Islet of Langerhans (tissue), 1 donor: ENCODE measurements around the gene SLC39A9.
A peak's percentile ranks its signal among the peaks of the same experiment; 100 is the strongest.
"Not testable (repeated sequence)": the region's sequence is repeated elsewhere in the genome, so short reads cannot be mapped to it uniquely, and the experiment has no call there.

Experiments used
- FAIRE-seq: peaks from one replicate; lab custom pipeline; 2011; peaks lifted over from hg19 to GRCh38; lab: Jason Lieb, UNC

The SLC39A9 gene

DNA sequence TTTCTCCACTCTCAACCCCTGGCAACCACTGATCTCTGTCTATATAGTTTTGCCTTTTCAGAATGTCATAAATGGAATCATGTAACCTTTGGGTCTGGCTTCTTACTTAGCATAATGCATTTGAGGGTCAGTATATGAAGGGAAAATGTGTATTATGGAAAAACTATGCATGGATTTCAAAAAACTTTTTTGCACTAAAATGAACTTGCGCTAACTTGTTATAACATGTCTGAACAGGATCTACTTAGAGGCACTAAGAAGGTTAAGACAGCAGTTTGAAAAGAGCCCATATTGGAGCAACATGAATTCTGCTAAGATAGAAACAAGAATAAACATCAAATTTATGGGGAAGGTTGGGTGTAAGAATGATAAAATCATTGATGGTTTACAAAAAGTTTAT is 29.1 kb downstream of the SLC39A9 start:
- FAIRE-seq: no peak

DNA sequence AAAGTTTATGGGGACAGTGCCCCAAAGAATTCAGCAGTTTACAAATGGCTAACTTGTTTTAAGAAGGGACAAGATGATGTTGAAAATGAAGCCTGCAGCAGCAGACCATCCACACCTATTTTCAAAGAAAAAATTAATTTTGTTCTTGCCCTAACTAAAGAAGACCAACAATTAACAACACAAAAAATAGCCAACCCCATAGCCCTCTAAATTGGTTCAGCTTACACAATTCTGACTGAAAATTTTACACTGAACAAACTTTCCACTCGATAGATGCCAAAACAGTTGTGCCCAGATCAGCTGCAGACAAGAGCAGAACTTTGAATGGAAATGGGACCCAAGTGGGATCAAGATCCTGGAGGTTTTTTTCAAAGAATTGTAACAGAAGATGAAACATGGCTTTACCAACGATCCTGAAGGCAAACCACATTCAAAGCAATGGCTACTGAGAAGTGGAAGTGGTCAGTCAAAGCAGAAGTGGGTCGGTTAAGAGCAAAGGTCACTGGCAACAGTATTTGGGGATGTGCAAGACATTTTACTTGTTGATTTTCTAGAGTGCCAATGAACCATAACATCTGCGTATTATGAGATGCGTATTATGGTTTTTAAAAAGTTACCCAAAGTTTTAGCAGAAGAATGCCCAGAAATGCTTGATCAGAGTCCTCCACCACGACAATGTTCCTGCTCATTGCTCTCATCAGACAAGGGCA is 30.0 kb downstream of the SLC39A9 start:
- FAIRE-seq: no peak

DNA sequence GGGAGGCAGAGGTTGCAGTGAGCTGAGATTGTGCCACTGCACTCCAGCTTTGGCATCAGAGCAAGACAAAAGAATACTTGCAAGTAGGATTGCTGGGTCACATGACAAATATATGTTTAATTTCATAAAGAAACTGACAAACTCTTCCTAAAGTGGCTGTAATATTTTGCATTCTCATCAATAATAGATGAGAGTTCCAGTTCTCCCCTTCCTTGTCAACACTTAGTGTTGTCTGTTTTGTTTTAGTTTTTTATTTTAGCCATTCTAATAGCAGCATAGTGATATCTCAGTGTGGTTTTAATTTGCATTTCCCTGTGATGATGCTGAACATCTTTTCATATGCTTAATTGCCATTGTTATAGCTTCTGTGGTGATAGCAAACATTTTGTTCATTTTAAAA is 31.2 kb downstream of the SLC39A9 start:
- no peak for FAIRE-seq

DNA sequence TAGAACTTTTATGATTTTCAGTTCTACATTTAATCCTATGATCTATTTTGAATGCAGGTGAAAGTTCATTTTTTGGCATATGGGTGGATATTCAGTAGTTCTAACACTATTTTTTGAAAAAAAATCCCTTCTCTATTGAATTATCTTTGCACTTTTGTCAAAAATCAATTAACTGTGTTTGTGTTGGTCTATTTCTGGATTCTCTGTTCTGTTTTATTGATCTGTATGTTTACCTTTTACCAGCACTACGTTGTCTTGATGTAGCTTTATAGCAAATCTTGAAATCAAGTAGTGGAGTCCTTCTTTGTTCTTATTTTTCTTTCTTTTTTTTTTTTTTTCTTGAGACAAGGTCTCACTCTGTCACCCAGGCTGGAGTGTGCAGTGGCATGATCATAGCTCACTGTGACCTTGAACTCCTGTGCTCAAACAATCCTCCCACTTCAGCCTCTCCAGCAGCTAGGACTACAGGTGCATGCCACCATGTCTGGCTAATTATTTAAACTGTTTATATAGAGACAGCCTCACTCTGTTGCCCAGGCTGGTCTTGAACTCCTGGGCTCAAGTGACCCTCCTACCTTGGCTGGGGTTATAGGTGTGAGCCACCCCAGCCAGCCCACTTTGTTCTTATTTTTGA is 31.9 kb downstream of the SLC39A9 start:
- no peak for FAIRE-seq

DNA sequence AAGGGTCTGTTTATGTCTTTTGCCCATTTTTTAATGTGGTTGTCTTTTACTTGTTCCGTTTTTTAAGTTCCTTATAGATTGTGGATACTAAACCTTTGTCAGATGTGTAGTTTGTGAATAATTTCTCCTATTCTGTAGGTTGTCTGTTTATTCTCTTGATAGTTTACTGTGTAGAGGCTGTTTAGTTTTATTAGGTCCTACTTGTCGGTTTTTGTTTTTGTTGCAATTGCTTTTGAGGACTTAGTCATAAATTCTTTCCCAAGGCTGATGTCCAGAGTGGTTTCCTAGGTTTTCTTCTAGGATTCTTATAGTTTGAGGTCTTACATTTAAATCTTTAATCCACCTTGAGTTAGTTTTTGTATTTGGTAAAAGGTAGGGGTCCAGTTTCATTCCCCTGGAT is 33.9 kb downstream of the SLC39A9 start:
- FAIRE-seq: no peak

DNA sequence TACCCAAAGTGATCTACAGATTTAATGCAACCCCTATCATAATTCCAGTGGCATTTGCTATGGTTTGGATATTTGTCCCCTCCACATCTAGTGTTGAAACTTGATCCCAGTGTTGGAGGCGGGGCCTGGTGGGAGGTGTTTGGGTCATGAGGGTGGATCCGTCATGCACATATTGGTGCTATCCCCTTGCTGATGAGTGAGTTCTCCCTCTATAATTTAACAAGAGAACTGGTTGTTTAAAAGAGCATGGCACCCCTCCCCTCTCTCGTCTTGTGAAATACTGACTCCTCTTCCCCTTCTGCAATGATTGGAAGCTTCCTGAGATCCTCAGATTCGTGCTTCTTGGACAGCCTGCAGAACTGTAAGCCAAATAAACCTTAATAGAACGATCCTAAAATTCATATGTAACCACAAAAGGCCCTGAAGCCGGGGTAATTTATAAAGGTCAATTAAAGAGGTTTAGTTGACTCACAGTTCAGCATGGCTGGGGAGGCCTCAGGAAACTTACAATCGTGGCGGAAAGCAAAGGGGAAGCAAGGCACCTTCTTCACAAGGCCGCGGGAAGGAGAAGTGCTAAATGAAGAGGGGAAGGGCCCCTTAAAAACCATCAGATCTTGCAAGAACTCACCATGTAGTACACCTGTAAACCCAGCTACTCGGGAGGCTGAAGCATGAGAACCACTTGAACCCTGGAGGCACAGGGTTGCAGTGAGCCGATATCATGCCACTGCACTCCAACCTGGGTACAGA is 41.2 kb downstream of the SLC39A9 start:
- FAIRE-seq: no peak

DNA sequence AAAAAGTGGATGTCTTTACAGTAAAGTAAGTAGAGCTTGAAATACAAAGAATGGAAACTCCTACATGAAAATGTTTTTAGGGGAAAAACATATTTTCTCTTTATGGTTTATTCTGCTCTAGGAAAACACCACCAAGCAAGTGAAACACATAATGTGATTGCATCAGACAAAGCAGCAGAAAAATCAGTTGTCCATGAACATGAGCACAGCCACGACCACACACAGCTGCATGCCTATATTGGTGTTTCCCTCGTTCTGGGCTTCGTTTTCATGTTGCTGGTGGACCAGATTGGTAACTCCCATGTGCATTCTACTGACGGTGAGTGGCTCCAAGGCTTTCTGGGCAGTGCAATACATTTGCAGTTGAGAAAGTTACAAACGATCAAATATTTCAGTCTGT is 43.5 kb downstream of the SLC39A9 start:
- no peak for FAIRE-seq

DNA sequence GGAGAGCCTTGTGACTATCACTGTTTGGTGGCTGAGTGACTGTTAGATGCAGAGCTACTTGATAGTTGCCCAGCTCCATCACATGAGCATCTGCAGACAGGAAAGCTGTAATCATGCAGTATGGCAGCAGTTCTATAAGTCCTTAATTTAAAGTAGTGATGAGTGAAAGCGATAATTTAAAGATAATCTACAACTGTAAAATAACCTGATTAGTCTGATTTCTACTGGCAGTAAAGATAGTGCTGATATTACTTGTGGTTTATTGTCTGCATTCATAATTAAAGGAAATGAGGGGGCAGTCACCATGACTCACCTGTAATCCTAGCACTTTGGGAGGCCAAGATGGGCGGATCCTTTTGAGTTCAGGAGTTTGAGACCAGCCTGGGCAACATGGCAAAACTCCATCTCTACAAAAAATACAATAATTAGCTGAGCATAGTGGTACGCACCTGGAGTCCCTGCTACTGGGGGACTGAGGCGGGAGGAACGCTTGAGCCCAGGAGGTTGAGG is 44.9 kb downstream of the SLC39A9 start:
- FAIRE-seq: no peak

DNA sequence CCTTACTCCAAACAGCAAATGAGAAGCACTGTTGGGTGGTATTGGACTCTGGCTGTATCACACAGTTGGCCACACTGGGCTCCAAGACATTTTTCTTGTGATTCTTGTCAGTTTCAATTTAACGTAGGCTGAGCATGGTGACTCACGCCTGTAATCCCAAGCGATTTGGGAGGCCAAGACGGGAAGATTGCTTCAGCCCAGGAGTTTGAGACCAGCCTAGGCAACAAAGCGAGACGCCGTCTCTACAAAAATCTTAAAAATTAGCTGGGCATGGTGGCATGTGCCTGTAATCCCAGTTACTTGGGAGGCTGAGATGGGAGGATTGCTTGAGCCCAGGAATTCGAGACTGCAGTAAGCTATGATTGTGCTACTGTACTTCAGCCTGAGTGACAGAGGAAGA is 50.7 kb downstream of the SLC39A9 start:
- FAIRE-seq: no peak

DNA sequence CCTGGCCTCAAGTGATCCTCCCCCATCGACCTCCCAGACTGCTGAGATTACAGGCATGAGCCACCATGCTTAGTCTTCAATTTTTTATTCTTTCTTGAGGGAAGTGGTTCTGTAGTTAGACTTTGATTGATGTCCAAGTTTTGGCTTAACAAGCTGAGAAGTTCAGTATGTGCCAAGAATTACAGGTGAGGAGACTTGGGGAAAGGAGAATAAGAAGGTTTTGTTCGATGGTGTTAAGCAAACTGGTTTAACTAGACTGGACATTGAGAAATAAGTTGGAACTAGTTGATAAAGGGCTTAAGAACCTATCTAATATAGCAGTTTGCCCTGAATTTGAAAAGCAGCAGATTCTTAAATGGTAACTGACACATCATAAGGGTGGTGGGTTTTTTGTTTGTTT is 53.4 kb downstream of the SLC39A9 start:
- FAIRE-seq: no peak

DNA sequence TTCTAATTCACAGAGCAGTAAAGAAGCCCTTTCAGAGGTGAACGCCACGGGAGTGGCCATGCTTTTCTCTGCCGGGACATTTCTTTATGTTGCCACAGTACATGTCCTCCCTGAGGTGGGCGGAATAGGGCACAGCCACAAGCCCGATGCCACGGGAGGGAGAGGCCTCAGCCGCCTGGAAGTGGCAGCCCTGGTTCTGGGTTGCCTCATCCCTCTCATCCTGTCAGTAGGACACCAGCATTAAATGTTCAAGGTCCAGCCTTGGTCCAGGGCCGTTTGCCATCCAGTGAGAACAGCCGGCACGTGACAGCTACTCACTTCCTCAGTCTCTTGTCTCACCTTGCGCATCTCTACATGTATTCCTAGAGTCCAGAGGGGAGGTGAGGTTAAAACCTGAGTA is 59.9 kb downstream of the SLC39A9 start:
- FAIRE-seq: no peak

DNA sequence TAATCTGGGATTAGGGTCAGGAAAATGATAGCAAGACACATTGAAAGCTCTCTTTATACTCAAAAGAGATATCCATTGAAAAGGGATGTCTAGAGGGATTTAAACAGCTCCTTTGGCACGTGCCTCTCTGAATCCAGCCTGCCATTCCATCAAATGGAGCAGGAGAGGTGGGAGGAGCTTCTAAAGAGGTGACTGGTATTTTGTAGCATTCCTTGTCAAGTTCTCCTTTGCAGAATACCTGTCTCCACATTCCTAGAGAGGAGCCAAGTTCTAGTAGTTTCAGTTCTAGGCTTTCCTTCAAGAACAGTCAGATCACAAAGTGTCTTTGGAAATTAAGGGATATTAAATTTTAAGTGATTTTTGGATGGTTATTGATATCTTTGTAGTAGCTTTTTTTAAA is 60.6 kb downstream of the SLC39A9 start:
- no peak for FAIRE-seq

DNA sequence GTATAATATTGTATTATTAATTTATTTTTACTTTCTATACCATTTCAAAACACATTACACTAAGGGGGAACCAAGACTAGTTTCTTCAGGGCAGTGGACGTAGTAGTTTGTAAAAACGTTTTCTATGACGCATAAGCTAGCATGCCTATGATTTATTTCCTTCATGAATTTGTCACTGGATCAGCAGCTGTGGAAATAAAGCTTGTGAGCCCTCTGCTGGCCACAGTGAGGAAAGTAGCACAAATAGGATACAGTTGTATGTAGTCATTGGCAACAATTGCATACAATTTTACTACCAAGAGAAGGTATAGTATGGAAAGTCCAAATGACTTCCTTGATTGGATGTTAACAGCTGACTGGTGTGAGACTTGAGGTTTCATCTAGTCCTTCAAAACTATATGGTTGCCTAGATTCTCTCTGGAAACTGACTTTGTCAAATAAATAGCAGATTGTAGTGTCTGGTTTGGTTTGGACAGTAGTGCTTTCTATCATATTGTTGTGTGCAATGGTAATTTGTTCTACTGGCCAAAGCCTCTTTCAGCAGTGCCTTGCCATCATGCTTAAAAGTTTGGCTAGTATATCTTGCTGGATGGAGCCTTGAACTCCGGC is 61.7 kb downstream of the SLC39A9 start:
- FAIRE-seq: peak; percentile 99

DNA sequence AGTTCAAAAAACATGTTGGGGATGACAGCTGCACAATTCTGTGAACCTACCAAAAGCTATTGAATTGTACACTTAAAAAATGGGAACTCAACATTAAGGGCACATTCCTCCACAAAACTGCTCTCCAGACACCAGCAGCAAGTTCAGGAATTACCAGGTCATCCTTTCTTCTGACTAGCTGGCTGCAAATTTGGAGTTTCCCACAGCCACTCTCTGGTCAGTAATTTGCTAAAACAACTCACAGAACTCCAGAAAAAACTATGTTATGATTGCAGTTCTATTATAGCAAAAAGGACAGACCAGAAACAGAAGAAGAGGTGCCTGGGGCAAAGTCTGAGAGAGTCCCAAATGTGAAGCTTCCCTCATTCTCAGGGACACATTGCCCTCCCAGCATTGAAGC is 65.9 kb downstream of the SLC39A9 start:
- FAIRE-seq: no peak

DNA sequence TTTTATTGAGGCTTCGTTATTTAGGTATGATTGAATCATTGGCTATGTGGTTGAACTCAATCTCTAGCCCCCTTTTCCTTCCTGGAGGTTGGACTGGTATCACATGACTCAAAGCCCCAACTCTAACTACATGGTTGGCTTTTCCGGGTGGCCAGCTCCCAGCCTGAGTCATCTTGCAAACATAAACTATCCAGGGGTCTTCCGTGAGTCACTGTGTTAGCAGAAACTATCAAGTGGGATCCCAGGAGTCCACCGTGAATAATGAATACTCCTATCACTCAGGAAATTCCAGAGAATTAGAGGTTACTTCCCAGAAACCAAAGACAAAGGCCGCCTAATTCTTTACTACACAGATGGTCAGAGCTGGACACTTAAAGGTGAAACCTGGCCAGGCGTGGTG is 66.3 kb downstream of the SLC39A9 start:
- FAIRE-seq: no peak

DNA sequence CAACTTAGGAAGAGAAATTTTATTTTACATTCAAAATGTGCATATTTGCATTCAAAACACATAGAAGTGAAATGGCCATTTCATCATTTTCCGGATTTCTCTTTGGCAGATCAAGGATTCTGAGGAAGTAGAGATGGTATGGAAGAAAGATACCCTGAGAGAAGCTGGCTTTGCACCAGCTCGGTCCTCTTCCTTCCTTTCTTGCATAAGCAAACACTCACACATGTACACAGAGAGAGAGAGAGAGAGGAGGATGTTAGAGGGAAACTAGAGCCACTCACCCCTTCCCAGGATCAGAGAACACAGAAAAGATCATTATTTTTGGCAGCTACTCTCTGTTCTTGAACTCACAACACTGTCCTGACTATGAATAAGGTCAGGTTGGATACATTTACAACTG is 70.5 kb downstream of the SLC39A9 start:
- FAIRE-seq: no peak

DNA sequence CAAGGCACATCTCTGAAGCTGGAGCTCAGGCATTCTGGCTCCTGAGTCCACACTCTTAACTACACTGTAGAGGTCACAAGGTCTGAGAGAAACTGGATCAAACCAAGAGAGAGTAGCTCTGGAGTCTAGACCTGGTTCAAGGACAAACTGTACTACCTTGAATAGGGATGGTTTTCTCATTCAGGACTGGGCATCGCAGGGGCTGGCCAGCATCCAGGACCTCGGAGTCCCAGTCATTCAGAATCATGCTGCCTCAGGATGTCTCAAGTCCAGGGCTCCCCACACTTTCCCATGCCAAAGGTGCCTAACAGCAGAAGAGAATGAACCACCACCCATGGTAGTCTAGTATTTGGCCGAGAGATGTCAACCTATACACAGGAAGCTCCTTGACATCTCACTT is 72.9 kb downstream of the SLC39A9 start:
- no peak for FAIRE-seq

DNA sequence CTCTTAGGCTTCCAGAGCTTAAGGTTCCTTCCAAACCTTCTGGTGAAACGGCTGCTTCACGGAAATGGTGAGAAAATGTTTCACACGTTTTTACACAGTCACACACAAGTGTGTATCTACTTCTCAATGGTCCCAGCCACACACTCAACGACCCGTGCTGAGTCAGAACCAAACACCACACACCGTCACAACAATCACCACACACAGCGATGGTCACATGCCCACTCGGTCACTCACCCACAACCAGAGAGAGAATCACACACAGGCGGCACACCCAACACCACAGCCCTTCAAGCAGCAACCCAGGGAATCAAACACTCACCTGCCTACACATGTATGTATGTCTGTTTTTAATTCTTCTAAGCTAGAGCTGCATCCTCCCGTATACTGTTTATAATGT is 73.4 kb downstream of the SLC39A9 start:
- no peak for FAIRE-seq

DNA sequence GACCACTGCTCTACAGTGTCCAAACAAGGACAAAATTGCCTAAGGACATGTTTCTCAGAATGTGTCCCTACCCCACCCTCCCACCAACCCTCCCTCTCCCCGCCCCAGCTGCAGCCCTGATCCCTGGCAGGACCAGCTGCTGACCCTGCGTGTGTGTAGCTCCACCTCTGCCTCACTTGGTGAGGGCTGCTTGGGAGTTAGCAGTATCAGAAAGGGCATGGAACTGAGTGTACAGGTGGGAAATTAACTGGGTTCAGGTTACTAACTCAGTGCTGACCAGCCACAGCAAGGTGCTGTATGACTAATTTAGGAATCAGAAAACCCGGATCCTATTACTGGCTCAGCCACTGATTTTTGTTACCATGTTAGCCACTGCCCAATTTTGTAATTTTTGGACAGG is 74.8 kb downstream of the SLC39A9 start:
- FAIRE-seq: no peak

DNA sequence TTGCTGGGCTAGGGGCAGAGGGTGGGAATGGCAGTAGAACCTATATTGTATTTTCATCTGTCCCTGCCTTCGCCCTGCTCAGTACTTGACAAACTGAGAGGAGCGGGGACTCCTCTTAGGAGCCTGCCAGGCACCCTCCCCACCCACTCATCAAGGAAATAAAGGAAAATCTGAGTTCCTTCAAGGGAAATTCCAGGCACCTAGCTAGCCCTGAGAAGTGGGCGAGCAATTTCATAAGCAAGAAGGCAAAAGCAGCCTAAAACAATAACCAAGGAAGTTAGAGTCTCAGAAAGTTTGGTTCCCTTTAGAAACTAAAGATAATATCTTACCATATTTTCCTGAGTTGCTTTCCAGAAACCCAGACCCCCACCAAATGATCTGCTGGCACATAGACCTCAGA is 75.5 kb downstream of the SLC39A9 start:
- FAIRE-seq: no peak

DNA sequence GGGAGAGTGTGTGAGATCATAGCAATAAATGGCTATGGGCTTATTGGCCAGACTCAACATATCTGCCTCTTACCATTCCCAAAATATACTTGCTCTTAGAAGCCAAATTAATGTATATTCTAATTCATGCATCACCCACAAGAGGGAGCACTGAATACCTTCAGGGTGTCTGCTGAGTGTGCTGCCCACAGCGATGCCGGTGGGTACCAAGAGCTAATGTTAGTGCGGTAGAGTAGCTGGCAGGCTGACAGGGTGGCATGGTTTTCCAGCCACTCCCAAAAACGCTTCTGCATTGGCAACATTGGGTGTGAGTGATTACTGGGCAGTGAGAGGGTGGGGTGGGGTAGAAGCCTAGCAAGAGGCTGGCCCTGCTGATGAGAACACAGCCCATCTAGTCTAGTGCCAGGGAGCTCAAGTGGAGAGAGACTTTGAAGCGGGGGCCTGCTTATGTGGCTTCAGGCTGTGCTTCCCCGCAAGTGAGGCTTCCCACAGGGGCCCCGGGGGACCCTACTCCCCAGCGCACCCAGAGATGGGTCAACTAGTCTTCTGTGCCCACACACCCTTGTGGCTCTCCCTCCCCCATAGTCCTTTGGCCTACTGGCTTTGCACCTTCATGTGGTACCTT is 76.8 kb downstream of the SLC39A9 start:
- no peak for FAIRE-seq

DNA sequence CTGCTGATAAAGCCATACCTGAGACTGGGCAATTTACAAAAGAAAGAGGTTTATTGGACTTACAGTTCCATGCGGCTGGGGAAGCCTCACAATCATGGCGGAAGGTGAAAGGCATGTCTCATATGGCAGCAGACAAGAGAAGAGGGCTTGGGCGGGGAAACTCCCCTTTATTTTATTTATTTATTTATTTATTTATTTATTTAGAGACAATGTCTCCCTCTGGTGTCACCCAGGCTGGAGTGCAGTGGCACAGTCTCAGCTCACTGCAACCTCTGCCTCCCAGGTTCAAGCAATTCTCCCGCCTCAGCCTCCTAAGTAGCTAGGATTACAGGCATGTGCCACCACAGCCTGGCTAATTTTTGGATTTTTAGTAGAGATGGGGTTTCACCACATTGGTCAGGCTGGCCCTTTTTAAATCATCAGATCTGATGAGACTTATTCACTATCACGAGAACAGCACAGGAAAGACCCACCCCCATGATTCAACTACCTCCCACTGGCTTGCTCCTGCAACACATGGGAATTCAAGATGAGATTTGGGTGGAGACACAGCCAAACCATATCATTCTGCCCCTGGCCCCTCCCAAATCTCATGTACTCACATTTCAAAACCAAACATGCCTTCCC is 78.4 kb downstream of the SLC39A9 start:
- not testable (repeated sequence) for FAIRE-seq
